K562 (cell line): ENCODE data around the gene ENG. TPM values are rescaled to one million over a fixed set of nuclear protein-coding genes. Genes with fewer than 3 reads are reported as not detected.

ENCODE experiments used
- HDAC2 ChIP-seq: fragments of 450-650 bp; IDR thresholded peaks from 2 replicates; pipeline ENCODE4 v1.6.1; 2016; ENCODE audit warnings: mild to moderate bottlenecking
- MGA ChIP-seq: fragments of 450-650 bp; IDR thresholded peaks from 2 replicates; pipeline ENCODE4 v1.6.1; 2016; ENCODE audit warnings: mild to moderate bottlenecking, moderate library complexity
- PHF8 ChIP-seq: fragments of 200-600 bp; sonication (generic); IDR thresholded peaks from 2 replicates; pipeline ENCODE4 v1.6.1; 2012; ENCODE audit warnings: mixed run types, mild to moderate bottlenecking, inconsistent platforms, low read length, moderate library complexity, borderline replicate concordance
- PRMT5 ChIP-seq: sonication (generic); formaldehyde crosslinking; IDR thresholded peaks from 2 replicates; pipeline ENCODE4 v1.5.0; 2020; ENCODE audit warnings: missing genetic modification reagents
- RERE ChIP-seq: sonication (generic); formaldehyde crosslinking; IDR thresholded peaks from 2 replicates; pipeline ENCODE4 v1.8.0; 2023; ENCODE audit warnings: missing genetic modification reagents, mild to moderate bottlenecking, borderline replicate concordance
- polyA plus RNA-seq, 8 experiments: library from polyadenylated mRNA; depleted of rRNA in 4 of 8; stranded (reverse) in 5 of 8; unstranded in 3 of 8; fragments of >200 nt; fragmentation: Nextera tagmentation in 2 of 8; fragmentation: Illumina TruSeq in 1 of 8; extraction: Ambion mirVana in 2 of 8; extraction: Trizol in 1 of 8; gene quantifications; 2 replicates each; pipeline versions ENCODE4 v1.2.1 to v1.2.3, GENCODE V29; 2011 to 2014; ENCODE audit warnings: inconsistent platforms in 1 of 8, missing spikeins in 1 of 8
- total RNA-seq, 7 experiments: library from RNA; depleted of rRNA in 6 of 7; stranded (reverse); fragments of >200 nt in 6 of 7; fragmentation: Illumina TruSeq in 2 of 7; extraction: Trizol in 2 of 7; gene quantifications; 2 replicates each; pipeline versions ENCODE4 v1.2.1 to v1.2.3, GENCODE V29; 2011 to 2021; ENCODE audit warnings: low replicate concordance in 1 of 7
- TF ChIP-seq, protein P1 (sequence below): fragments of 250-450 bp; sonication (Bioruptor Pico); IDR thresholded peaks from 2 replicates; pipeline ENCODE4 v1.8.0; 2021; ENCODE audit warnings: mild to moderate bottlenecking, moderate library complexity

ENG gene
- total and polyA plus RNA-seq, 9 of the 15 experiments (the other 6 are each of a cell fraction or from before 2014, with no cell fraction given): 0.04 to 0.40 (median 0.14) TPM; not detected in 1

DNA sequence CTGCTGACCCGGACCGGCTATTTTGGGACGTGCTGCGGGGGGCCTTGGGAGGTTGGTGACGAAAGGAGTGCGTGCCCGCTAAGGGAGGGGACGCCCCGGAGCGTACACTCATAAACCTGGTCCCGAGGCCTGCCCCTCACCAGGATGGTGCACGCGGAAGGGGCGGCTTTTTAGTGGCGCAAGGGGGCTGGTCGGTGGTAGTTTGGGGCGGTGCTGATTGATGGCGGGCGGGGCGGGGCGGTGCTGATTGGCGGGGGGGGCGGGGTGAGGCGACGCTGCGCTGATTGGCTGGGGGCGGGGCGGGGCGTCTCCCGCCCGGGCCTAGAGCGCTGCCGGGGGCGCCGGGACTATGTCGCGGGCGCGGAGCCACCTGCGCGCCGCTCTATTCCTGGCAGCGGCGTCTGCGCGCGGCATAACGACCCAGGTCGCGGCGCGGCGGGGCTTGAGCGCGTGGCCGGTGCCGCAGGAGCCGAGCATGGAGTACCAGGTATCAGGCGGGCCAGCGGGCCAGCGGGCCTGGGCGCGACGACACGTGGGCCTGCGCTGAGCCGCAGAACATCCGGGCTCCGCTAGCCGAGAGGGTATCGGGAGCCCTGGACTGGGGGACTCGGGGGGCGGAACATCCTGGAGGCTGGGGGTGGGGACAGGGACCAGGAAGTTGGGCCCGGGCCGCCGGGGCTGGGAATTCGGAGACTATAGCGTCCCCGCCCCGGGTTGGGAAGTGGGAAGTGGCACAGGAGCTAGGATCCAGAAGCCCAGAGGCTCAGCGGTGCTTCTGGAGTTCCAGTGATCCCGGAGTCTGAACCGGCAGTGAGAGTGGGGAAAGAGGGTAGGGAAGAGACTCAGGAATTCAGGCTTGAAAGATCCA lies 51.6 kb downstream of the ENG start, which contains the start of gene FPGS (continued):
- TF ChIP-seq MGA (peak; percentile 66), PRMT5 (CRISPR knock-in tag) (no peak), PHF8 (peak; percentile 93; the same call in 1 of the 2 replicates), RERE (no peak), HDAC2 (peak; percentile 49; the same call in 1 of the 2 replicates)
- TF ChIP-seq, protein P1, sequence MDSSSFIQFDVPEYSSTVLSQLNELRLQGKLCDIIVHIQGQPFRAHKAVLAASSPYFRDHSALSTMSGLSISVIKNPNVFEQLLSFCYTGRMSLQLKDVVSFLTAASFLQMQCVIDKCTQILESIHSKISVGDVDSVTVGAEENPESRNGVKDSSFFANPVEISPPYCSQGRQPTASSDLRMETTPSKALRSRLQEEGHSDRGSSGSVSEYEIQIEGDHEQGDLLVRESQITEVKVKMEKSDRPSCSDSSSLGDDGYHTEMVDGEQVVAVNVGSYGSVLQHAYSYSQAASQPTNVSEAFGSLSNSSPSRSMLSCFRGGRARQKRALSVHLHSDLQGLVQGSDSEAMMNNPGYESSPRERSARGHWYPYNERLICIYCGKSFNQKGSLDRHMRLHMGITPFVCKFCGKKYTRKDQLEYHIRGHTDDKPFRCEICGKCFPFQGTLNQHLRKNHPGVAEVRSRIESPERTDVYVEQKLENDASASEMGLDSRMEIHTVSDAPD (CRISPR knock-in tag): no peak
